Ishikawa (cell line): ENCODE measurements around the gene FAM200C.

ENCODE experiments used
- CEBPB ChIP-seq: IDR thresholded peaks from 2 replicates; pipeline ENCODE4 v1.6.1; 2012
- CREB1 ChIP-seq: IDR thresholded peaks from 2 replicates; pipeline ENCODE4 v1.6.1; 2012; ENCODE audit warnings: low read depth
- EGR1 ChIP-seq: IDR thresholded peaks from 2 replicates; pipeline ENCODE4 v1.6.1; 2012
- EP300 ChIP-seq: IDR thresholded peaks from 2 replicates; pipeline ENCODE4 v1.6.1; 2012; ENCODE audit warnings: borderline replicate concordance
- MAX ChIP-seq: IDR thresholded peaks from 2 replicates; pipeline ENCODE4 v1.6.1; 2012
- NFIC ChIP-seq: IDR thresholded peaks from 2 replicates; pipeline ENCODE4 v1.6.1; 2012
- RAD21 ChIP-seq: IDR thresholded peaks from 2 replicates; pipeline ENCODE4 v1.6.1; 2012; ENCODE audit warnings: low read depth
- REST ChIP-seq: IDR thresholded peaks from 2 replicates; pipeline ENCODE4 v1.6.1; 2012; ENCODE audit warnings: low read depth, mild to moderate bottlenecking
- TEAD4 ChIP-seq: IDR thresholded peaks from 2 replicates; pipeline ENCODE4 v1.6.1; 2012

GRCh38 chr5:160366230-160366629 is 33.6 kb downstream of the FAM200C start:
- TF ChIP-seq REST (no peak), EP300 (no peak), CEBPB (no peak), CREB1 (no peak), NFIC (no peak), TEAD4 (no peak), MAX (no peak), RAD21 (no peak), EGR1 (no peak)
